HEK293T (cell line): ENCODE measurements around the gene TPSG1.

Experiments
- LEF1 ChIP-seq: fragments of 450-650 bp; IDR thresholded peaks from 2 replicates; pipeline ENCODE4 v1.6.1; 2017; ENCODE audit warnings: mild to moderate bottlenecking, borderline replicate concordance
- NFRKB ChIP-seq: fragments of 450-650 bp; IDR thresholded peaks from 2 replicates; pipeline ENCODE4 v1.6.1; 2016; ENCODE audit warnings: mild to moderate bottlenecking, moderate library complexity
- TARDBP ChIP-seq: fragments of 450-650 bp; IDR thresholded peaks from 2 replicates; pipeline ENCODE4 v1.6.1; 2016
- ZNF384 ChIP-seq: fragments of 450-650 bp; IDR thresholded peaks from 2 replicates; pipeline ENCODE4 v1.6.1; 2016

- TF ChIP-seq ZNF384, result no peak
- TF ChIP-seq LEF1, result no peak
- TF ChIP-seq TARDBP, result no peak
- no peak for TF ChIP-seq NFRKB
Measured at GRCh38 chr16:1196494-1196893, 28.6 kb downstream of the TPSG1 start.
